Glutamatergic neuron (in vitro differentiated cells): ENCODE results near the gene HELLS. TPM values are rescaled to one million over a fixed set of nuclear protein-coding genes. Genes with fewer than 3 reads are reported as not detected.
"Not testable (repeated sequence)": the region's sequence is repeated elsewhere in the genome, so short reads cannot be mapped to it uniquely, and the experiment has no call there.

Source experiments
- DNase-seq: peaks from one replicate; pipeline ENCODE4 v3.0.0; 2022
- H3K27ac Mint-ChIP-seq: one replicate; pipeline ENCODE4 v1.8.0; 2020; ENCODE audit warnings: mild to moderate bottlenecking, mixed read lengths, inconsistent platforms; ENCODE audit not compliant: unreplicated experiment
- H3K27me3 Mint-ChIP-seq: one replicate; pipeline ENCODE4 v1.8.0; 2020; ENCODE audit warnings: mild to moderate bottlenecking, moderate library complexity, mixed read lengths, inconsistent platforms; ENCODE audit not compliant: unreplicated experiment
- H3K36me3 Mint-ChIP-seq: one replicate; pipeline ENCODE4 v1.8.0; 2020; ENCODE audit warnings: mild to moderate bottlenecking, mixed read lengths, inconsistent platforms; ENCODE audit not compliant: unreplicated experiment
- H3K4me1 Mint-ChIP-seq: one replicate; pipeline ENCODE4 v1.8.0; 2020; ENCODE audit warnings: mild to moderate bottlenecking, low read depth, mixed read lengths, inconsistent platforms; ENCODE audit not compliant: unreplicated experiment
- H3K4me3 Mint-ChIP-seq: one replicate; pipeline ENCODE4 v1.8.0; 2020; ENCODE audit warnings: mild to moderate bottlenecking, mixed read lengths, inconsistent platforms; ENCODE audit not compliant: unreplicated experiment
- H3K9me3 Mint-ChIP-seq: one replicate; pipeline ENCODE4 v1.8.0; 2020; ENCODE audit warnings: mild to moderate bottlenecking, moderate library complexity, mixed read lengths, inconsistent platforms; ENCODE audit not compliant: unreplicated experiment
- total RNA-seq: library from RNA; stranded (reverse); fragmentation: NEBNext Ultra II Directional; extraction: Animal tissue kit (Norgen Biotek cat#: 25700); gene quantifications from one replicate; pipeline ENCODE4 v1.2.1, GENCODE V29; 2021; ENCODE audit not compliant: unreplicated experiment
- TF ChIP-seq, protein P1 (sequence below): fragments of 200-600 bp; sonication (generic); IDR thresholded peaks from one replicate; pipeline ENCODE4 v1.5.0; 2021; ENCODE audit not compliant: partially characterized antibody, unreplicated experiment

The HELLS gene
- total RNA-seq, 1 donor from 2014 or later, result 26.4 TPM

DNA sequence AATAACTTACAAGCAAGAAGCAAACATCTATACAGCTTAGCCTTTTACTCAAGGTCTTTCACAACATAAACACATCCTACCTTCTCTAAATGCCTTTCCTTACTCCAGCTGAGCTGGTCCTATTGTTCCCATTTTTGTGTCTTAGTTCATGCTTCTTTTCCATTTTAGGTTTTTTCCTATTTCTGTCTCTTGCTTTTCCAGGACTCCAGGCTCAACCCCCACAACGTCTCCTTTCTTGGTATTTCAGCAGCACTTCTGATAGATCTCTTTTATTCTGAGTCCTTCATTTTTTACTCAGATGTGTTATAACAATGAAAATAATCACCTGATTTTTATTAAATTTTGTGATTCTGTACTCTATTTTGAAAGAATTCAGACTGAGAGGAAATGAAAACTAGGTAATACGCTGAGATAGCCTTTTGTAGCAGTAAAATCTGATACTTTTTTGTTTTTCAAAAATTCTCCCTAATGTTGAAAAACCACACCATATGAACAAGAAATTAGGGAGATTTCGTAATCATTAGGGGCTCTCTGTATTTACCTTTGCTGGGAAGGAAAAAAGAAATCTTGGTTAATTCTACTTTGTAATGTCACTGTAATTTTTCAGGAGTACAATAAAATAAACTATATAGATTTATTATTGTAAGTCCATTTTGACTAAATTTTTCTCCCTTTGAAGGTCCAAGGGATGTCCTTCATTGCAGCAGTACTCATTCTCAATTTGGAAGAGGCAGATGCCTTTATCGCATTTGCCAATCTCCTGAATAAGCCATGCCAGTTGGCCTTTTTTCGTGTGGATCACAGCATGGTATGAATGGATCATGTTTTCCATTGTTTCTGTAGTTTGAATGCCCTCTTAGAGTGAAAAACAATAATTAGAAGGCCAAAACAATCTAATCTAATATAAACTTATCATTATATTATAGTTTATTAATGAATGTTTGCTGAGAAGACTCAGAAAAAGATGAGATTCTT is 24.0 kb upstream of the HELLS start:
- DNase-seq, result no peak
- no peak overlapping the region for H3K27ac Mint-ChIP-seq
- no peaks in the 10 kb centered on the region for H3K36me3 Mint-ChIP-seq
- H3K27me3 Mint-ChIP-seq, result no peaks in the 10 kb centered on the region
- TF ChIP-seq, protein P1, sequence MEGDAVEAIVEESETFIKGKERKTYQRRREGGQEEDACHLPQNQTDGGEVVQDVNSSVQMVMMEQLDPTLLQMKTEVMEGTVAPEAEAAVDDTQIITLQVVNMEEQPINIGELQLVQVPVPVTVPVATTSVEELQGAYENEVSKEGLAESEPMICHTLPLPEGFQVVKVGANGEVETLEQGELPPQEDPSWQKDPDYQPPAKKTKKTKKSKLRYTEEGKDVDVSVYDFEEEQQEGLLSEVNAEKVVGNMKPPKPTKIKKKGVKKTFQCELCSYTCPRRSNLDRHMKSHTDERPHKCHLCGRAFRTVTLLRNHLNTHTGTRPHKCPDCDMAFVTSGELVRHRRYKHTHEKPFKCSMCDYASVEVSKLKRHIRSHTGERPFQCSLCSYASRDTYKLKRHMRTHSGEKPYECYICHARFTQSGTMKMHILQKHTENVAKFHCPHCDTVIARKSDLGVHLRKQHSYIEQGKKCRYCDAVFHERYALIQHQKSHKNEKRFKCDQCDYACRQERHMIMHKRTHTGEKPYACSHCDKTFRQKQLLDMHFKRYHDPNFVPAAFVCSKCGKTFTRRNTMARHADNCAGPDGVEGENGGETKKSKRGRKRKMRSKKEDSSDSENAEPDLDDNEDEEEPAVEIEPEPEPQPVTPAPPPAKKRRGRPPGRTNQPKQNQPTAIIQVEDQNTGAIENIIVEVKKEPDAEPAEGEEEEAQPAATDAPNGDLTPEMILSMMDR, result no peak
- H3K4me3 Mint-ChIP-seq, result no peak overlapping the region
- no peaks in the 10 kb centered on the region for H3K9me3 Mint-ChIP-seq
- H3K4me1 Mint-ChIP-seq, result no peaks in the 10 kb centered on the region

DNA sequence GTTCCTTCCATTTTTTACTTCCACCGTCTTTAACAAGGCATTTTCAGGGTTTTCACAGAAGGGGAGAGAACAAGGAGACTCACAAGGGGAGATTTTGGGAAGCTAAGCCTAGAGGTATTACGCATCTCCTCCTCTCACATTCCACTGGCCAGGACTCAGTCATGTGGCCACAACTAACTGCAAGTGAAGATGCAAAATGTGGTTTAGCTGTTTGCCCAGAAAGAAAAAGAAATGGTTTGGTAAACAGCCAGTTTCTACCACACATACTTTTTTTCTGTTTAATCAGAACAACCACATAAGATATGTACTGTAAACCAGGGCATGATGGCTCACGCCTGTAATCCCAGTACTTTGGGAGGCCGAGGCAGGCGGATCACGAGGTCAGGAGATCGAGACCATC is 21.4 kb upstream of the HELLS start:
- Mint-ChIP-seq H3K27ac (no peak overlapping the region), H3K4me1 (no peaks in the 10 kb centered on the region), H3K9me3 (no peaks in the 10 kb centered on the region), H3K27me3 (peaks cover 2% of the 10 kb centered on the region), H3K4me3 (no peak overlapping the region), H3K36me3 (no peaks in the 10 kb centered on the region)
- TF ChIP-seq, protein P1, result no peak
- DNase-seq, result no peak

DNA sequence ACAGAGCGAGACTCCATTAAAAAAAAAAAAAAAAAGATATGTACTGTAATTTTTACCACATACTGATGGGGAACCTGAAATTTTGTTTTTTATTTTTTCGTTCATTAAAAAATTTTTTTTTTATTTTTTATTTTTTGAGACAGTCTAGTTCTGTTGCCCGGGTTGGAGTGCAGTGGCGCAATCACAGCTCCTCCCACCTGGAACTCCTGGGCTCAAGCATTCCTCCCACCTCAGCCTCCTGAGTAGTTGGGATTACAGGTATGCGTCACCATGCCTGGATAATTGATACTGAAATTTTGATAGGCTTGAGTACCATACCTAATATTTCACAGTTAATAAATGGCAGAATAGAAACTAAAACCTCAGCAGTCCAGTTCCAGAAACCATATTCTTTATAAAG is 20.9 kb upstream of the HELLS start:
- Mint-ChIP-seq H3K27me3 (peaks cover 2% of the 10 kb centered on the region), H3K27ac (no peak overlapping the region), H3K4me1 (no peaks in the 10 kb centered on the region), H3K9me3 (no peaks in the 10 kb centered on the region), H3K4me3 (no peak overlapping the region), H3K36me3 (no peaks in the 10 kb centered on the region)
- TF ChIP-seq, protein P1, result no peak
- no peak for DNase-seq

DNA sequence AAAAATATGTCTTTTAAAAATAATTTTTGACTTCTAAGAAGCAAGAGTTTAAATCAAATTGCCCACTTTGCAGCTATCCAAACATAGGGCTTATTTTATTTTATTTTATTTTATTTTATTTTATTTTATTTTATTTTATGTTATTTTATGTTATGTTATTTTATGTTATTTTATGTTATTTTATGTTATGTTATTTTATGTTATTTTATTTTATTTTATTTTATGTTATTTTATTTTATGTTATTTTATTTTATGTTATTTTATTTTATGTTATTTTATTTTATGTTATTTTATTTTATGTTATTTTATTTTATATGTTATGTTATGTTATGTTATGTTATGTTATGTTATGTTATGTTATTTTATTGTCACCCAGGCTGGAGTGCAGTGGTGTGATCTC is 14.0 kb upstream of the HELLS start:
- not testable (repeated sequence) for H3K27ac Mint-ChIP-seq, H3K4me1 Mint-ChIP-seq, H3K27me3 Mint-ChIP-seq

DNA sequence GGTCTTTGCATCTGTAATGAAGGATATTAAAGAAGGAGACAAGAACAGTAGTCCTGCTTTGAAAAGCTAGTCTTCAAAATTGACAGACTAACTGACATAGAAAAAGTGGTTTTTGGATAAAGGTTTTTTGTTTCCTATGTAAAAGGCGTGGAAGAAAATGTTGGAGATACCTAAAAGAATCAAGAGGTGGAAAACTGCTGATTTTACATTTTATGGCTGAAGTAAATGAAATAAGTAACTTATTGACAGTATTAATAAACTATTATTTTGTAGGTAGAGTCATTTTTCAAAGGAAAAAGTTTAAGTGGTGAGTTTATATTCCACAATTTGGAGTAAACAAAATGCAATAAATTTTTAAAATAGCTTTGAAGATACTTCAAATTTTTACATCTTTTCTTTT is 12.6 kb upstream of the HELLS start:
- no peaks in the 10 kb centered on the region for H3K27me3 Mint-ChIP-seq
- H3K4me1 Mint-ChIP-seq, result no peaks in the 10 kb centered on the region
- no peaks in the 10 kb centered on the region for H3K9me3 Mint-ChIP-seq
- no peak for DNase-seq
- no peaks in the 10 kb centered on the region for H3K36me3 Mint-ChIP-seq
- TF ChIP-seq, protein P1, result no peak
- H3K4me3 Mint-ChIP-seq, result no peak overlapping the region
- H3K27ac Mint-ChIP-seq, result no peak overlapping the region

More for the DNA sequence above, 14.0 kb upstream of the HELLS start:
- not testable (repeated sequence) for H3K36me3 Mint-ChIP-seq, H3K9me3 Mint-ChIP-seq, DNase-seq, H3K4me3 Mint-ChIP-seq

DNA sequence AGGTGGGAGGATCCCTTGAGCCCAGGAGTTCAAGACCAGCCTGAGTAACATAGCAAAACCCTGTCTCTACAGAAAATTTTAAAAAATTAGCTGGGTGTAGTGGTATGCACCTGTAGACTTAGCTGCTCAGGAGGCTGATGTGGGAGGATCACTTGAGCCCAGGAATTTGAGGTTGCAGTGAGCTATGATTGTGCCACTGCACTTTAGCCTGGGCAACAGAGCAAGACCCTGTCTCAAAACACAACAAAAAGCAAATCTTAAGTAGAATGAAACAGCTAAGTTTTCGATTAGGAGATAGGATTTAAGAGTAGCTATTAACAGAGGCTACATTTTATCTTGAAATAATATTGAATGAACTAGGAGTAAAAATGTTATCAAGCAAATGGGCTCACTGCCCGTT is 3.3 kb upstream of the HELLS start:
- H3K4me3 Mint-ChIP-seq, H3K9me3 Mint-ChIP-seq: not testable (repeated sequence)

More for the DNA sequence above, 3.3 kb upstream of the HELLS start:
- not testable (repeated sequence) for H3K4me1 Mint-ChIP-seq, DNase-seq, H3K27ac Mint-ChIP-seq, H3K36me3 Mint-ChIP-seq, H3K27me3 Mint-ChIP-seq
